ENCODE data around the gene CYFIP1. TPM values are rescaled to one million over a fixed set of nuclear protein-coding genes. Genes with fewer than 3 reads are reported as not detected.

Gene CYFIP1
- total RNA-seq, 2 donors from 2014 or later: 13.5 to 19.2 TPM

GRCh38 chr15:22939051-22939450, 41.1 kb downstream of the CYFIP1 start:
- ATAC-seq (replicated peaks in 1 of 2): no peak
- no peaks in the 10 kb centered on the region for H3K36me3 Mint-ChIP-seq (ENCODE audit: insufficient read depth in 2 of 2)
- no peak overlapping the region for H3K27ac Mint-ChIP-seq
- H3K4me1 Mint-ChIP-seq (ENCODE audit: low read depth): no peaks in the 10 kb centered on the region
- no peaks in the 10 kb centered on the region for H3K9me3 Mint-ChIP-seq
- H3K4me3 Mint-ChIP-seq: no peak overlapping the region
- H3K27me3 Mint-ChIP-seq (ENCODE audit: low read depth): no peaks in the 10 kb centered on the region
- DNase-seq: no peak

GRCh38 chr15:22936577-22937472, 43.3 kb downstream of the CYFIP1 start:
- H3K27me3 Mint-ChIP-seq (ENCODE audit: low read depth): no peaks in the 10 kb centered on the region
- no peaks in the 10 kb centered on the region for H3K9me3 Mint-ChIP-seq
- DNase-seq (no peak), ATAC-seq (replicated peaks in 1 of 2) (no peak)
- H3K4me1 Mint-ChIP-seq (ENCODE audit: low read depth): no peaks in the 10 kb centered on the region
- no peak overlapping the region for H3K27ac Mint-ChIP-seq
- no peak overlapping the region for H3K4me3 Mint-ChIP-seq
- no peaks in the 10 kb centered on the region for H3K36me3 Mint-ChIP-seq (ENCODE audit: insufficient read depth in 2 of 2)

GRCh38 chr15:22933641-22934061, 46.5 kb downstream of the CYFIP1 start:
- H3K36me3 Mint-ChIP-seq (ENCODE audit: insufficient read depth in 2 of 2): no peaks in the 10 kb centered on the region
- DNase-seq (no peak), ATAC-seq (replicated peaks in 1 of 2) (no peak)
- no peaks in the 10 kb centered on the region for H3K9me3 Mint-ChIP-seq
- H3K4me3 Mint-ChIP-seq: no peak overlapping the region
- no peaks in the 10 kb centered on the region for H3K4me1 Mint-ChIP-seq (ENCODE audit: low read depth)
- H3K27ac Mint-ChIP-seq: no peak overlapping the region
- H3K27me3 Mint-ChIP-seq (ENCODE audit: low read depth): no peaks in the 10 kb centered on the region

- Mint-ChIP-seq H3K36me3 (ENCODE audit: insufficient read depth in 2 of 2) (no peaks in the 10 kb centered on the region), H3K4me3 (no peak overlapping the region), H3K9me3 (no peaks in the 10 kb centered on the region), H3K27me3 (ENCODE audit: low read depth) (no peaks in the 10 kb centered on the region), H3K4me1 (ENCODE audit: low read depth) (no peaks in the 10 kb centered on the region), H3K27ac (no peak overlapping the region)
- DNase-seq: no peak
- no peak for ATAC-seq (replicated peaks in 1 of 2)
Measured at GRCh38 chr15:22931784-22932536, 48.2 kb downstream of the CYFIP1 start.

GRCh38 chr15:22930782-22931484, 49.2 kb downstream of the CYFIP1 start:
- no peak for ATAC-seq (replicated peaks in 1 of 2)
- no peaks in the 10 kb centered on the region for H3K36me3 Mint-ChIP-seq (ENCODE audit: insufficient read depth in 2 of 2)
- H3K27me3 Mint-ChIP-seq (ENCODE audit: low read depth): no peaks in the 10 kb centered on the region
- H3K27ac Mint-ChIP-seq: no peak overlapping the region
- no peak for DNase-seq
- no peaks in the 10 kb centered on the region for H3K4me1 Mint-ChIP-seq (ENCODE audit: low read depth)
- H3K9me3 Mint-ChIP-seq: no peaks in the 10 kb centered on the region
- no peak overlapping the region for H3K4me3 Mint-ChIP-seq

- DNase-seq (no peak), ATAC-seq (replicated peaks in 1 of 2) (no peak)
- H3K4me3 Mint-ChIP-seq: no peak overlapping the region
- H3K4me1 Mint-ChIP-seq (ENCODE audit: low read depth): no peaks in the 10 kb centered on the region
- no peaks in the 10 kb centered on the region for H3K36me3 Mint-ChIP-seq (ENCODE audit: insufficient read depth in 2 of 2)
- H3K27me3 Mint-ChIP-seq (ENCODE audit: low read depth): no peaks in the 10 kb centered on the region
- H3K9me3 Mint-ChIP-seq: no peaks in the 10 kb centered on the region
- H3K27ac Mint-ChIP-seq: no peak overlapping the region
Measured at GRCh38 chr15:22927761-22928160, 52.4 kb downstream of the CYFIP1 start.

- DNase-seq: no peak
- Mint-ChIP-seq H3K9me3 (no peaks in the 10 kb centered on the region), H3K27ac (no peak overlapping the region), H3K4me3 (no peak overlapping the region), H3K27me3 (ENCODE audit: low read depth) (no peaks in the 10 kb centered on the region), H3K4me1 (ENCODE audit: low read depth) (no peaks in the 10 kb centered on the region), H3K36me3 (ENCODE audit: insufficient read depth in 2 of 2) (no peaks in the 10 kb centered on the region)
- ATAC-seq (replicated peaks in 1 of 2): no peak
Measured at GRCh38 chr15:22925875-22926274, 54.3 kb downstream of the CYFIP1 start.

- Mint-ChIP-seq H3K4me1 (ENCODE audit: low read depth) (no peaks in the 10 kb centered on the region), H3K27ac (no peak overlapping the region), H3K27me3 (ENCODE audit: low read depth) (no peaks in the 10 kb centered on the region), H3K9me3 (no peaks in the 10 kb centered on the region), H3K36me3 (ENCODE audit: insufficient read depth in 2 of 2) (peaks cover 0 to 1% of the 10 kb centered on the region in 2 donors), H3K4me3 (no peak overlapping the region)
- DNase-seq (no peak), ATAC-seq (replicated peaks in 1 of 2) (no peak)
Measured at GRCh38 chr15:22922003-22922402, 58.2 kb downstream of the CYFIP1 start.

GRCh38 chr15:22919171-22919570, 61.0 kb downstream of the CYFIP1 start:
- peaks cover 0 to 1% of the 10 kb centered on the region in 2 donors for H3K36me3 Mint-ChIP-seq (ENCODE audit: insufficient read depth in 2 of 2)

GRCh38 chr15:22918596-22919140, 61.5 kb downstream of the CYFIP1 start:
- no peak for ATAC-seq (replicated peaks in 1 of 2)
- Mint-ChIP-seq H3K36me3 (ENCODE audit: insufficient read depth in 2 of 2) (peaks cover 1% of the 10 kb centered on the region in 2 donors), H3K27me3 (ENCODE audit: low read depth) (no peaks in the 10 kb centered on the region), H3K9me3 (no peaks in the 10 kb centered on the region), H3K4me3 (no peak overlapping the region), H3K27ac (no peak overlapping the region), H3K4me1 (ENCODE audit: low read depth) (no peaks in the 10 kb centered on the region)
- DNase-seq: no peak

More at GRCh38 chr15:22919171-22919570, 61.0 kb downstream of the CYFIP1 start:
- DNase-seq: no peak
- H3K27me3 Mint-ChIP-seq (ENCODE audit: low read depth): no peaks in the 10 kb centered on the region
- no peak for ATAC-seq (replicated peaks in 1 of 2)
- H3K27ac Mint-ChIP-seq: no peak overlapping the region
- H3K4me3 Mint-ChIP-seq: no peak overlapping the region
- H3K4me1 Mint-ChIP-seq (ENCODE audit: low read depth): no peaks in the 10 kb centered on the region
- no peaks in the 10 kb centered on the region for H3K9me3 Mint-ChIP-seq

- H3K27me3 Mint-ChIP-seq (ENCODE audit: low read depth): no peaks in the 10 kb centered on the region
- H3K4me1 Mint-ChIP-seq (ENCODE audit: low read depth): no peaks in the 10 kb centered on the region
- peaks cover 1% of the 10 kb centered on the region in 2 donors for H3K36me3 Mint-ChIP-seq (ENCODE audit: insufficient read depth in 2 of 2)
- H3K27ac Mint-ChIP-seq: no peak overlapping the region
- no peaks in the 10 kb centered on the region for H3K9me3 Mint-ChIP-seq
- H3K4me3 Mint-ChIP-seq: no peak overlapping the region
- ATAC-seq (replicated peaks in 1 of 2) (no peak), DNase-seq (no peak)
Measured at GRCh38 chr15:22918056-22918455, 62.1 kb downstream of the CYFIP1 start.

GRCh38 chr15:22917556-22917955, 62.6 kb downstream of the CYFIP1 start:
- H3K36me3 Mint-ChIP-seq (ENCODE audit: insufficient read depth in 2 of 2): peaks cover 1 to 3% of the 10 kb centered on the region in 2 donors
- no peaks in the 10 kb centered on the region for H3K4me1 Mint-ChIP-seq (ENCODE audit: low read depth)
- no peaks in the 10 kb centered on the region for H3K9me3 Mint-ChIP-seq
- DNase-seq (no peak), ATAC-seq (replicated peaks in 1 of 2) (no peak)
- no peaks in the 10 kb centered on the region for H3K27me3 Mint-ChIP-seq (ENCODE audit: low read depth)
- no peak overlapping the region for H3K4me3 Mint-ChIP-seq
- H3K27ac Mint-ChIP-seq: no peak overlapping the region

Data from activated T-cell treated with anti-CD3 and anti-CD28 coated beads, Interleukin-2, amount 50 U/mL, for 72 hours (primary cell).